ENCODE results near the gene SIRPB1.

GRCh38 chr20:1619861-1620444 is at the start of gene SIRPB1:
- TF ChIP-seq CTCF (conservative IDR thresholded peaks at IDR 0.05; ENCODE audit: low read depth, low read length) (no peak), EZH2 (IDR thresholded peaks at IDR 0.05; ENCODE audit: borderline replicate concordance, low read depth, low read length, poor library complexity, severe bottlenecking) (no peak)

All from A673 (cell line).